ENCODE results near the gene CADM1. TPM values are rescaled to one million over a fixed set of nuclear protein-coding genes. Genes with fewer than 3 reads are reported as not detected.

The CADM1 gene
- total RNA-seq, 1 experiment from 2014 or later: 12.9 TPM

- H3K4me1 ChIP-seq (ENCODE audit: insufficient read depth, low read length, poor library complexity, severe bottlenecking): no peaks in the 10 kb centered on the region
- no peaks in the 10 kb centered on the region for H3K36me3 ChIP-seq (ENCODE audit: insufficient read depth, low read length, poor library complexity, severe bottlenecking)
- no peaks in the 10 kb centered on the region for H3K9me3 ChIP-seq (ENCODE audit: low read depth, low read length, poor library complexity, severe bottlenecking)
- no peak overlapping the region for H3K4me3 ChIP-seq (ENCODE audit: low read depth, low read length, poor library complexity, severe bottlenecking)
- no TSS peak for BruUV-seq (replicated peaks)
- CTCF ChIA-PET: no interaction called here
- no peak for TF ChIP-seq CTCF (conservative IDR thresholded peaks at IDR 0.05; ENCODE audit: low read depth, low read length)
- no peak for TF ChIP-seq EZH2 (IDR thresholded peaks at IDR 0.05; ENCODE audit: borderline replicate concordance, low read depth, low read length, poor library complexity, severe bottlenecking)
- no peak for DNase-seq (ENCODE audit: low spot score)
- POLR2A ChIA-PET (ENCODE audit: low non-redundant PET): no interaction called here
- intact Hi-C loops (cut with micrococcal nuclease; ENCODE audit: unreplicated experiment): no loop called here
- H3K27me3 ChIP-seq (replicated peaks; ENCODE audit: insufficient read depth, low read depth, low read length, poor library complexity): no peaks in the 10 kb centered on the region
- H3K27ac ChIP-seq (ENCODE audit: low read depth, low read length, poor library complexity, severe bottlenecking): no peak overlapping the region
Measured at GRCh38 chr11:115217726-115218311, 286.4 kb downstream of the CADM1 start.

- Histone ChIP-seq H3K27me3 (replicated peaks; ENCODE audit: insufficient read depth, low read depth, low read length, poor library complexity) (no peaks in the 10 kb centered on the region), H3K27ac (ENCODE audit: low read depth, low read length, poor library complexity, severe bottlenecking) (no peak overlapping the region), H3K9me3 (ENCODE audit: low read depth, low read length, poor library complexity, severe bottlenecking) (no peaks in the 10 kb centered on the region), H3K36me3 (ENCODE audit: insufficient read depth, low read length, poor library complexity, severe bottlenecking) (no peaks in the 10 kb centered on the region), H3K4me3 (ENCODE audit: low read depth, low read length, poor library complexity, severe bottlenecking) (no peak overlapping the region), H3K4me1 (ENCODE audit: insufficient read depth, low read length, poor library complexity, severe bottlenecking) (no peaks in the 10 kb centered on the region)
- BruUV-seq (replicated peaks): no TSS peak
- TF ChIP-seq CTCF (conservative IDR thresholded peaks at IDR 0.05; ENCODE audit: low read depth, low read length): peak; percentile 54
- TF ChIP-seq EZH2 (IDR thresholded peaks at IDR 0.05; ENCODE audit: borderline replicate concordance, low read depth, low read length, poor library complexity, severe bottlenecking): no peak
- intact Hi-C loops (cut with micrococcal nuclease; ENCODE audit: unreplicated experiment): no loop called here
- CTCF ChIA-PET: no interaction called here
- DNase-seq (ENCODE audit: low spot score): peak; percentile 18
- POLR2A ChIA-PET (ENCODE audit: low non-redundant PET): no interaction called here
Measured at GRCh38 chr11:115215694-115216617, 288.3 kb downstream of the CADM1 start.

- Histone ChIP-seq H3K9me3 (ENCODE audit: low read depth, low read length, poor library complexity, severe bottlenecking) (no peaks in the 10 kb centered on the region), H3K4me3 (ENCODE audit: low read depth, low read length, poor library complexity, severe bottlenecking) (no peak overlapping the region), H3K36me3 (ENCODE audit: insufficient read depth, low read length, poor library complexity, severe bottlenecking) (no peaks in the 10 kb centered on the region), H3K27ac (ENCODE audit: low read depth, low read length, poor library complexity, severe bottlenecking) (no peak overlapping the region), H3K27me3 (replicated peaks; ENCODE audit: insufficient read depth, low read depth, low read length, poor library complexity) (no peaks in the 10 kb centered on the region), H3K4me1 (ENCODE audit: insufficient read depth, low read length, poor library complexity, severe bottlenecking) (no peaks in the 10 kb centered on the region)
- ChIA-PET CTCF (no interaction called here), POLR2A (ENCODE audit: low non-redundant PET) (no interaction called here)
- intact Hi-C loops (cut with micrococcal nuclease; ENCODE audit: unreplicated experiment): no loop called here
- DNase-seq (ENCODE audit: low spot score): no peak
- no TSS peak for BruUV-seq (replicated peaks)
- TF ChIP-seq EZH2 (IDR thresholded peaks at IDR 0.05; ENCODE audit: borderline replicate concordance, low read depth, low read length, poor library complexity, severe bottlenecking) (no peak), CTCF (conservative IDR thresholded peaks at IDR 0.05; ENCODE audit: low read depth, low read length) (no peak)
Measured at GRCh38 chr11:115214644-115215234, 289.5 kb downstream of the CADM1 start.
